HepG2 (cell line): ENCODE data around the gene PXDC1. TPM values are rescaled to one million over a fixed set of nuclear protein-coding genes. Genes with fewer than 3 reads are reported as not detected.

Source experiments
- ARNT2 ChIP-seq: sonication (generic); formaldehyde crosslinking; IDR thresholded peaks from 2 replicates; pipeline ENCODE4 v1.8.0; 2022; ENCODE audit warnings: mild to moderate bottlenecking, low read depth, missing genetic modification reagents, moderate library complexity
- HNRNPH1 ChIP-seq: fragments of 200-400 bp; formaldehyde crosslinking; optimal IDR thresholded peaks from 2 replicates; pipeline ENCODE3; 2017; ENCODE audit warnings: mild to moderate bottlenecking, low read depth, low read length
- HNRNPLL ChIP-seq: fragments of 200-400 bp; formaldehyde crosslinking; IDR thresholded peaks from 2 replicates; pipeline ENCODE4 v1.6.1; 2017; ENCODE audit warnings: mild to moderate bottlenecking, low read depth, low read length; ENCODE audit not compliant: poor library complexity, severe bottlenecking
- NCOR1 ChIP-seq: fragments of 200-600 bp; sonication (generic); IDR thresholded peaks from 2 replicates; pipeline ENCODE4 v1.7.0; 2017; ENCODE audit warnings: antibody characterized with exemption, low read length, borderline replicate concordance
- PHF5A ChIP-seq: IDR thresholded peaks from one replicate; pipeline ENCODE4 v1.6.1; 2018; ENCODE audit warnings: low read depth, missing genetic modification reagents; ENCODE audit not compliant: unreplicated experiment
- SMYD3 ChIP-seq: sonication (generic); formaldehyde crosslinking; IDR thresholded peaks from 2 replicates; pipeline ENCODE4 v1.8.1; 2023; ENCODE audit warnings: mild to moderate bottlenecking, missing genetic modification reagents
- TGIF2 ChIP-seq: IDR thresholded peaks from 2 replicates; pipeline ENCODE4 v1.6.1; 2016; ENCODE audit warnings: control low read depth, missing compliant biosample characterization
- ZBTB21 ChIP-seq: sonication (generic); formaldehyde crosslinking; IDR thresholded peaks from 2 replicates; pipeline ENCODE4 v1.4.0; 2020; ENCODE audit warnings: missing genetic modification reagents
- ZBTB8A ChIP-seq: sonication (generic); formaldehyde crosslinking; IDR thresholded peaks from 2 replicates; pipeline ENCODE4 v1.4.0; 2020; ENCODE audit warnings: mild to moderate bottlenecking, low read depth, missing genetic modification reagents, borderline replicate concordance
- ZKSCAN5 ChIP-seq: sonication (generic); formaldehyde crosslinking; IDR thresholded peaks from 2 replicates; pipeline ENCODE4 v1.5.1; 2020; ENCODE audit warnings: mild to moderate bottlenecking, missing genetic modification reagents
- ZSCAN25 ChIP-seq: sonication (generic); formaldehyde crosslinking; IDR thresholded peaks from 2 replicates; pipeline ENCODE4 v1.8.0; 2022; ENCODE audit warnings: mild to moderate bottlenecking, missing genetic modification reagents
- polyA plus RNA-seq, 8 experiments: library from polyadenylated mRNA; depleted of rRNA in 3 of 8; stranded (reverse) in 7 of 8; unstranded in 1 of 8; fragments of >200 nt; fragmentation: Illumina TruSeq in 4 of 8; extraction: Trizol in 4 of 8; gene quantifications; 2 replicates each; pipeline versions ENCODE4 v1.2.1 to v1.2.3, GENCODE V29; 2011 to 2016; ENCODE audit warnings: low read depth in 4 of 8, missing spikeins in 1 of 8, mixed read lengths in 1 of 8; ENCODE audit not compliant: insufficient read depth in 1 of 8
- total RNA-seq, 5 experiments: library from RNA; depleted of rRNA; stranded (reverse); fragments of >200 nt; fragmentation: Illumina TruSeq; extraction: Trizol; gene quantifications; 2 replicates each; pipeline ENCODE4 v1.2.3, GENCODE V29; 2016; ENCODE audit warnings: low read depth in 1 of 5
- TF ChIP-seq, protein P1 (sequence below): sonication (generic); formaldehyde crosslinking; IDR thresholded peaks from 2 replicates; pipeline ENCODE4 v1.4.0; 2020; ENCODE audit warnings: missing genetic modification reagents
- TF ChIP-seq, protein P2 (sequence below): sonication (generic); formaldehyde crosslinking; IDR thresholded peaks from 2 replicates; pipeline ENCODE4 v1.5.0; 2020; ENCODE audit warnings: mild to moderate bottlenecking, missing genetic modification reagents
- TF ChIP-seq, protein P3 (sequence below): fragments of 450-650 bp; IDR thresholded peaks from 2 replicates; pipeline ENCODE4 v1.6.1; 2017
- TF ChIP-seq, protein P4 (sequence below): fragments of 450-650 bp; IDR thresholded peaks from 2 replicates; pipeline ENCODE4 v1.6.1; 2017; ENCODE audit warnings: mild to moderate bottlenecking
- TF ChIP-seq, protein P5 (sequence below): sonication (generic); formaldehyde crosslinking; IDR thresholded peaks from 2 replicates; pipeline ENCODE4 v1.5.0; 2020; ENCODE audit warnings: mild to moderate bottlenecking, missing genetic modification reagents

PXDC1 gene
- total and polyA plus RNA-seq, 2 of the 13 experiments (the other 11 are each of a cell fraction or from before 2014, with no cell fraction given) = 32.4 to 34.7 TPM

DNA sequence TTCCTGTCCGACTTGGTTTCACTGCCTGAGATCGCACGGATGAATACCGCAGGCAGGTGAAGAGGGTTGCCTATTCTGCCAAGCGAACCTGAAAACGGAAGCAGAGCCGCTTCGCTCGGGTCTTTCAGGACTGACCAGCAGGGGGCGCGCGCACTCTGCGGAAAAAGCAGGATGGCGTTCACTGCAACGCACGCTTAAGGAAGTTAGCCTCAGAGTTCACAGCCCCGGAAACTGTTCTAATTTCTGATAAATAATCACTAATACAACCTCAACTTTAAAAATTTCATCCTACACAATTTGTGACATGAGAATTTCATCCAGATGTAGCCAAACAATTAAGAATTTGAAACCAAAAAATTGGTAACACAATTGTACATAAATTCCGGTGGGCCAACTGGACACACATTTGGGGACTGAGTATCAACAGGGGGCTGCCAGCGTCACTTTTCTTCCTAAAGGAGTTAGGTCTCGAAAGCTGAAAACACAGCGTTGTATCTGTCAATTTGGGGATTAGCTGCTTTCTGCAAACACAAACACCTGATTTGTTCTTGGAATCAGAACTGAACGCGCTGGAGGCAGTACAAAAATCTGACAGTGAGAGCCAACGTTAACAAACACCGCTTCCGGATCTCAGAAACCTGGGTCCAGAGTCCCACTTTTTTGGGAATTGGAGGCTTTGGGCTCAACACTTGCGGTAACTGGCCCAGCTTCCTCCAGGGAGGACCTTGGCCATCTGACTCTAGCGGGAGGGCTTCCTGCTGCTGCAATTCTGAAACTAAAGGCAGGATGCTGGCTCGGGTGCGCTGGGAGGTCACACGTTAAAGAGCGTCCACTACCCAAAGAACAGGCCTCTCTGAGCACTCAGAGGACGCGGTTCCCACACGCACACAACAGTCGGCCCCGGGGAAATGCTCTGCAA, 8.8 kb downstream of the PXDC1 start (continued):
- TF ChIP-seq, protein P1, sequence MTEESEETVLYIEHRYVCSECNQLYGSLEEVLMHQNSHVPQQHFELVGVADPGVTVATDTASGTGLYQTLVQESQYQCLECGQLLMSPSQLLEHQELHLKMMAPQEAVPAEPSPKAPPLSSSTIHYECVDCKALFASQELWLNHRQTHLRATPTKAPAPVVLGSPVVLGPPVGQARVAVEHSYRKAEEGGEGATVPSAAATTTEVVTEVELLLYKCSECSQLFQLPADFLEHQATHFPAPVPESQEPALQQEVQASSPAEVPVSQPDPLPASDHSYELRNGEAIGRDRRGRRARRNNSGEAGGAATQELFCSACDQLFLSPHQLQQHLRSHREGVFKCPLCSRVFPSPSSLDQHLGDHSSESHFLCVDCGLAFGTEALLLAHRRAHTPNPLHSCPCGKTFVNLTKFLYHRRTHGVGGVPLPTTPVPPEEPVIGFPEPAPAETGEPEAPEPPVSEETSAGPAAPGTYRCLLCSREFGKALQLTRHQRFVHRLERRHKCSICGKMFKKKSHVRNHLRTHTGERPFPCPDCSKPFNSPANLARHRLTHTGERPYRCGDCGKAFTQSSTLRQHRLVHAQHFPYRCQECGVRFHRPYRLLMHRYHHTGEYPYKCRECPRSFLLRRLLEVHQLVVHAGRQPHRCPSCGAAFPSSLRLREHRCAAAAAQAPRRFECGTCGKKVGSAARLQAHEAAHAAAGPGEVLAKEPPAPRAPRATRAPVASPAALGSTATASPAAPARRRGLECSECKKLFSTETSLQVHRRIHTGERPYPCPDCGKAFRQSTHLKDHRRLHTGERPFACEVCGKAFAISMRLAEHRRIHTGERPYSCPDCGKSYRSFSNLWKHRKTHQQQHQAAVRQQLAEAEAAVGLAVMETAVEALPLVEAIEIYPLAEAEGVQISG (CRISPR knock-in tag) = peak; percentile 49
- TF ChIP-seq PHF5A (CRISPR knock-in tag) (peak; percentile 76), ARNT2 (CRISPR knock-in tag) (no peak), TGIF2 (CRISPR knock-in tag) (no peak; the same call in 1 of the 2 replicates), ZSCAN25 (CRISPR knock-in tag) (no peak; the same call in 1 of the 2 replicates), NCOR1 (no peak), SMYD3 (CRISPR knock-in tag) (no peak), HNRNPLL (peak; percentile 13), ZKSCAN5 (CRISPR knock-in tag) (no peak), ZBTB8A (CRISPR knock-in tag) (no peak), HNRNPH1 (no peak), ZBTB21 (CRISPR knock-in tag) (no peak)
- TF ChIP-seq, protein P2, sequence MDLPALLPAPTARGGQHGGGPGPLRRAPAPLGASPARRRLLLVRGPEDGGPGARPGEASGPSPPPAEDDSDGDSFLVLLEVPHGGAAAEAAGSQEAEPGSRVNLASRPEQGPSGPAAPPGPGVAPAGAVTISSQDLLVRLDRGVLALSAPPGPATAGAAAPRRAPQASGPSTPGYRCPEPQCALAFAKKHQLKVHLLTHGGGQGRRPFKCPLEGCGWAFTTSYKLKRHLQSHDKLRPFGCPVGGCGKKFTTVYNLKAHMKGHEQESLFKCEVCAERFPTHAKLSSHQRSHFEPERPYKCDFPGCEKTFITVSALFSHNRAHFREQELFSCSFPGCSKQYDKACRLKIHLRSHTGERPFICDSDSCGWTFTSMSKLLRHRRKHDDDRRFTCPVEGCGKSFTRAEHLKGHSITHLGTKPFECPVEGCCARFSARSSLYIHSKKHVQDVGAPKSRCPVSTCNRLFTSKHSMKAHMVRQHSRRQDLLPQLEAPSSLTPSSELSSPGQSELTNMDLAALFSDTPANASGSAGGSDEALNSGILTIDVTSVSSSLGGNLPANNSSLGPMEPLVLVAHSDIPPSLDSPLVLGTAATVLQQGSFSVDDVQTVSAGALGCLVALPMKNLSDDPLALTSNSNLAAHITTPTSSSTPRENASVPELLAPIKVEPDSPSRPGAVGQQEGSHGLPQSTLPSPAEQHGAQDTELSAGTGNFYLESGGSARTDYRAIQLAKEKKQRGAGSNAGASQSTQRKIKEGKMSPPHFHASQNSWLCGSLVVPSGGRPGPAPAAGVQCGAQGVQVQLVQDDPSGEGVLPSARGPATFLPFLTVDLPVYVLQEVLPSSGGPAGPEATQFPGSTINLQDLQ (CRISPR knock-in tag) = no peak
- TF ChIP-seq, protein P3, sequence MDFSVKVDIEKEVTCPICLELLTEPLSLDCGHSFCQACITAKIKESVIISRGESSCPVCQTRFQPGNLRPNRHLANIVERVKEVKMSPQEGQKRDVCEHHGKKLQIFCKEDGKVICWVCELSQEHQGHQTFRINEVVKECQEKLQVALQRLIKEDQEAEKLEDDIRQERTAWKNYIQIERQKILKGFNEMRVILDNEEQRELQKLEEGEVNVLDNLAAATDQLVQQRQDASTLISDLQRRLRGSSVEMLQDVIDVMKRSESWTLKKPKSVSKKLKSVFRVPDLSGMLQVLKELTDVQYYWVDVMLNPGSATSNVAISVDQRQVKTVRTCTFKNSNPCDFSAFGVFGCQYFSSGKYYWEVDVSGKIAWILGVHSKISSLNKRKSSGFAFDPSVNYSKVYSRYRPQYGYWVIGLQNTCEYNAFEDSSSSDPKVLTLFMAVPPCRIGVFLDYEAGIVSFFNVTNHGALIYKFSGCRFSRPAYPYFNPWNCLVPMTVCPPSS = no peak
- TF ChIP-seq, protein P4, sequence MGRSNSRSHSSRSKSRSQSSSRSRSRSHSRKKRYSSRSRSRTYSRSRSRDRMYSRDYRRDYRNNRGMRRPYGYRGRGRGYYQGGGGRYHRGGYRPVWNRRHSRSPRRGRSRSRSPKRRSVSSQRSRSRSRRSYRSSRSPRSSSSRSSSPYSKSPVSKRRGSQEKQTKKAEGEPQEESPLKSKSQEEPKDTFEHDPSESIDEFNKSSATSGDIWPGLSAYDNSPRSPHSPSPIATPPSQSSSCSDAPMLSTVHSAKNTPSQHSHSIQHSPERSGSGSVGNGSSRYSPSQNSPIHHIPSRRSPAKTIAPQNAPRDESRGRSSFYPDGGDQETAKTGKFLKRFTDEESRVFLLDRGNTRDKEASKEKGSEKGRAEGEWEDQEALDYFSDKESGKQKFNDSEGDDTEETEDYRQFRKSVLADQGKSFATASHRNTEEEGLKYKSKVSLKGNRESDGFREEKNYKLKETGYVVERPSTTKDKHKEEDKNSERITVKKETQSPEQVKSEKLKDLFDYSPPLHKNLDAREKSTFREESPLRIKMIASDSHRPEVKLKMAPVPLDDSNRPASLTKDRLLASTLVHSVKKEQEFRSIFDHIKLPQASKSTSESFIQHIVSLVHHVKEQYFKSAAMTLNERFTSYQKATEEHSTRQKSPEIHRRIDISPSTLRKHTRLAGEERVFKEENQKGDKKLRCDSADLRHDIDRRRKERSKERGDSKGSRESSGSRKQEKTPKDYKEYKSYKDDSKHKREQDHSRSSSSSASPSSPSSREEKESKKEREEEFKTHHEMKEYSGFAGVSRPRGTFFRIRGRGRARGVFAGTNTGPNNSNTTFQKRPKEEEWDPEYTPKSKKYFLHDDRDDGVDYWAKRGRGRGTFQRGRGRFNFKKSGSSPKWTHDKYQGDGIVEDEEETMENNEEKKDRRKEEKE = no peak
- TF ChIP-seq, protein P5, sequence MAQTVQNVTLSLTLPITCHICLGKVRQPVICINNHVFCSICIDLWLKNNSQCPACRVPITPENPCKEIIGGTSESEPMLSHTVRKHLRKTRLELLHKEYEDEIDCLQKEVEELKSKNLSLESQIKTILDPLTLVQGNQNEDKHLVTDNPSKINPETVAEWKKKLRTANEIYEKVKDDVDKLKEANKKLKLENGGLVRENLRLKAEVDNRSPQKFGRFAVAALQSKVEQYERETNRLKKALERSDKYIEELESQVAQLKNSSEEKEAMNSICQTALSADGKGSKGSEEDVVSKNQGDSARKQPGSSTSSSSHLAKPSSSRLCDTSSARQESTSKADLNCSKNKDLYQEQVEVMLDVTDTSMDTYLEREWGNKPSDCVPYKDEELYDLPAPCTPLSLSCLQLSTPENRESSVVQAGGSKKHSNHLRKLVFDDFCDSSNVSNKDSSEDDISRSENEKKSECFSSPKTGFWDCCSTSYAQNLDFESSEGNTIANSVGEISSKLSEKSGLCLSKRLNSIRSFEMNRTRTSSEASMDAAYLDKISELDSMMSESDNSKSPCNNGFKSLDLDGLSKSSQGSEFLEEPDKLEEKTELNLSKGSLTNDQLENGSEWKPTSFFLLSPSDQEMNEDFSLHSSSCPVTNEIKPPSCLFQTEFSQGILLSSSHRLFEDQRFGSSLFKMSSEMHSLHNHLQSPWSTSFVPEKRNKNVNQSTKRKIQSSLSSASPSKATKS = 0 out of 2 replicates have a peak, but pooled peaks have one; percentile 29
